GM23248 (cell line): ENCODE measurements around the gene HSPBAP1.

ENCODE experiments used
- EZH2 ChIP-seq: fragments of 200-600 bp; sonication (generic); IDR thresholded peaks from 2 replicates; pipeline ENCODE4 v1.6.1; 2018; ENCODE audit warnings: antibody characterized with exemption, mild to moderate bottlenecking; ENCODE audit not compliant: insufficient read depth, poor library complexity, severe bottlenecking
- EZH2phosphoT487 ChIP-seq: fragments of 200-600 bp; sonication (generic); IDR thresholded peaks from 2 replicates; pipeline ENCODE4 v1.6.1; 2018; ENCODE audit warnings: antibody characterized with exemption, moderate library complexity, mild to moderate bottlenecking, low read depth; ENCODE audit not compliant: insufficient read depth

DNA sequence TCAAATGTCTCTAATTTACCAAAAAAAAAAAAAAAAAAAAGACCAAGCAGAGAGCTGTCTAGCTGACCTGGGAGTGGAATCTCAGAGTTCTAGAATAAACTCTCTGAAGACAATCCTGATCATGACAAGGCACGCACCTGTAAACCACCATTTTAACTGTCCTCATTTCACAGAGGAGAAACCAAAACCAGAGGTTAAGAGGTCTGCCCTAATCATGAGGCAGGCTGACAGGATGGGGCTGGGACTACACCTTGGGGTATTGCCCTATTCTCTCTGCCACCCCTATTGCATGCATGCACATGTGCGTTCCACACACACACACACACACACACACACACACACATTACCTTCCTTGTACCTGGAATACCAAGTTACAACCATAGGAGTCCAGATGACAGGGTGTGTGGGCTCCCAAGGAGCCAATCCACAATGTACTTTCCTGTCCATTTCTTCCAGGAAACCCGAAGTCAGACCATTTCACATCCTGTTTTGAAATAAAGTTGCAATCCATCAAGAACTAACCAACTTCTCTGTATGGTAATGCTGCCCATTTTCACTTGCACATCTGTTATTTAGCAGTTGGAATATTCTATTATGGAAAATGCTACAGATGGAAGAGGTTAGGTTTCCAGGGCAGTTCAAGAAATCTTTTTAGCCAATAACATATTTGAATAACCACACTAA lies 34.6 kb downstream of the HSPBAP1 start:
- TF ChIP-seq EZH2: no peak
- TF ChIP-seq EZH2phosphoT487: no peak
